Osteoblast (primary cell): ENCODE data around the gene KRT81. TPM values are rescaled to one million over a fixed set of nuclear protein-coding genes. Genes with fewer than 3 reads are reported as not detected.

Experiments used
- DNase-seq: peaks from one replicate; pipeline ENCODE4 v3.0.0; 2011; ENCODE audit warnings: low spot score, mixed read lengths; ENCODE audit not compliant: insufficient read length; ENCODE audit errors: missing footprints
- H2AFZ ChIP-seq: 2 replicates; pipeline ENCODE4 v1.6.0; 2011; ENCODE audit warnings: mild to moderate bottlenecking, low read length
- H3K27ac ChIP-seq: 2 replicates; pipeline ENCODE4 v1.5.1; 2011; ENCODE audit warnings: mild to moderate bottlenecking, low read depth, low read length, moderate library complexity
- H3K27me3 ChIP-seq: 2 replicates; pipeline ENCODE4 v1.6.0; 2012; ENCODE audit warnings: mild to moderate bottlenecking, control low read depth, inconsistent platforms, low read length, moderate library complexity; ENCODE audit not compliant: insufficient read depth
- H3K36me3 ChIP-seq: 2 replicates; pipeline ENCODE4 v1.5.1; 2011; ENCODE audit warnings: mild to moderate bottlenecking, low read length, control low read depth, moderate library complexity; ENCODE audit not compliant: insufficient read depth
- H3K4me1 ChIP-seq: 2 replicates; pipeline ENCODE4 v1.5.1; 2011; ENCODE audit warnings: mild to moderate bottlenecking, low read length, control low read depth, moderate library complexity; ENCODE audit not compliant: insufficient read depth
- H3K4me2 ChIP-seq: 2 replicates; pipeline ENCODE4 v1.6.0; 2011; ENCODE audit warnings: mild to moderate bottlenecking, low read length; ENCODE audit not compliant: insufficient read depth
- H3K4me3 ChIP-seq: fragments of 200-600 bp; sonication (generic); 3 replicates; pipeline ENCODE4 v1.5.1; 2012; ENCODE audit warnings: mild to moderate bottlenecking, low read length, inconsistent platforms; ENCODE audit not compliant: insufficient read depth
- H3K79me2 ChIP-seq: 2 replicates; pipeline ENCODE4 v1.6.0; 2012; ENCODE audit warnings: mild to moderate bottlenecking, low read length, control low read depth, inconsistent platforms; ENCODE audit not compliant: insufficient read depth
- H3K9me3 ChIP-seq: 2 replicates; pipeline ENCODE4 v1.5.1; 2011; ENCODE audit warnings: low read depth, low read length, control low read depth
- H4K20me1 ChIP-seq: 2 replicates; pipeline ENCODE4 v1.6.0; 2012; ENCODE audit warnings: mild to moderate bottlenecking, low read length, control low read depth; ENCODE audit not compliant: insufficient read depth
- total RNA-seq: library from RNA; depleted of rRNA; stranded (reverse); fragments of >200 nt; gene quantifications from 2 replicates; pipeline ENCODE4 v1.2.3, GENCODE V29; 2012
- TF ChIP-seq, protein P1 (sequence below): IDR thresholded peaks from 2 replicates; pipeline ENCODE4 v1.5.1; 2011; ENCODE audit warnings: mild to moderate bottlenecking, low read depth, low read length, moderate library complexity; ENCODE audit errors: extremely low read depth

The KRT81 gene
- total RNA-seq, 1 donor: not detected

DNA sequence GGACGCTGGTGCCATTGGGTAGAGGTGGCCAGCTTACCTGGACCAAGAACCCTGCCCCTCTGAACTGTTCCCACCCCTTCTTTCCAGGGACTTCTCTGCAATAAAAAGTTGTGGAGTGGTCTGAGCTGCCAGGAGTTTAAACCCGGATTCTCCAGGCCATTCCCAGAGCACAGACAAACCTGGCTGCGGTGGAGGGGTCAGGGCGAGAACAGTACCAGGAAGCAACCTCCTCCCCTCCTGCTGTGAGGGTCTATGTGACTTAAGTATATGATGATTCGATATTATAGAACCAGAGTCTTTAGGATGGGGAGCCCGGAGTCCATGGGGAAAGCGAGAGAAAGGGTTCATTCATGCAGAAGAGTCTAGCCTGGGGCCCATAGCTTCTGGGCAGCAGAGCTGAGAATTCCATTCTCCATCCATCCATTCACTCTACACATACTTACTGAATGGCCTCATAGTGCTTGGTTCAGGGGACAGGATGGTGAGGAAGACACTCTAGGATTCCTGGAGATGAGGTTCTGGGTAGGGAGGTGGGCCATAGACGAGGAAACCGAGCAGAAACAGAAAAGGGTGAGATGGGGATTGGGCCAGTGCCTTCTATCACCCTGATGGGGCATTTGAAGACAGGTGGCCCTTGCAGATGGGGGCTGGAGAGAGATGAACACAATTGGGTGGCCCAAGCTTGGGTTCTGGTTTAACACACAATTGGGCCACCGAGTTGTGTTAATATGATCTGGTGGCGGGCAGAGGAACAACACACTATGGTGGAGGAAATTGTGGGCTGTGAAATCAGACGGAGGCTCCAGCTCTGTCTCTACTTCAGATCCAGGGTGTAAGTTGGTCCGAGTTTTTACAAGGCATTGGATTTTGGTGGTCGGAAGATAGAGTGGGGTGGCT is 11.7 kb downstream of the KRT81 start:
- TF ChIP-seq, protein P1, sequence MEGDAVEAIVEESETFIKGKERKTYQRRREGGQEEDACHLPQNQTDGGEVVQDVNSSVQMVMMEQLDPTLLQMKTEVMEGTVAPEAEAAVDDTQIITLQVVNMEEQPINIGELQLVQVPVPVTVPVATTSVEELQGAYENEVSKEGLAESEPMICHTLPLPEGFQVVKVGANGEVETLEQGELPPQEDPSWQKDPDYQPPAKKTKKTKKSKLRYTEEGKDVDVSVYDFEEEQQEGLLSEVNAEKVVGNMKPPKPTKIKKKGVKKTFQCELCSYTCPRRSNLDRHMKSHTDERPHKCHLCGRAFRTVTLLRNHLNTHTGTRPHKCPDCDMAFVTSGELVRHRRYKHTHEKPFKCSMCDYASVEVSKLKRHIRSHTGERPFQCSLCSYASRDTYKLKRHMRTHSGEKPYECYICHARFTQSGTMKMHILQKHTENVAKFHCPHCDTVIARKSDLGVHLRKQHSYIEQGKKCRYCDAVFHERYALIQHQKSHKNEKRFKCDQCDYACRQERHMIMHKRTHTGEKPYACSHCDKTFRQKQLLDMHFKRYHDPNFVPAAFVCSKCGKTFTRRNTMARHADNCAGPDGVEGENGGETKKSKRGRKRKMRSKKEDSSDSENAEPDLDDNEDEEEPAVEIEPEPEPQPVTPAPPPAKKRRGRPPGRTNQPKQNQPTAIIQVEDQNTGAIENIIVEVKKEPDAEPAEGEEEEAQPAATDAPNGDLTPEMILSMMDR: no peak
- peak; percentile 88 for DNase-seq
- Histone ChIP-seq H3K4me1 (peaks cover 36% of the 10 kb centered on the region), H4K20me1 (no peaks in the 10 kb centered on the region), H3K27ac (peak overlapping the region; percentile 99), H3K79me2 (no peaks in the 10 kb centered on the region), H3K4me3 (peak overlapping the region; percentile 23), H3K36me3 (no peaks in the 10 kb centered on the region), H3K27me3 (no peaks in the 10 kb centered on the region), H3K4me2 (peak overlapping the region; percentile 77), H3K9me3 (no peaks in the 10 kb centered on the region), H2AFZ (peak overlapping the region; percentile 58)

DNA sequence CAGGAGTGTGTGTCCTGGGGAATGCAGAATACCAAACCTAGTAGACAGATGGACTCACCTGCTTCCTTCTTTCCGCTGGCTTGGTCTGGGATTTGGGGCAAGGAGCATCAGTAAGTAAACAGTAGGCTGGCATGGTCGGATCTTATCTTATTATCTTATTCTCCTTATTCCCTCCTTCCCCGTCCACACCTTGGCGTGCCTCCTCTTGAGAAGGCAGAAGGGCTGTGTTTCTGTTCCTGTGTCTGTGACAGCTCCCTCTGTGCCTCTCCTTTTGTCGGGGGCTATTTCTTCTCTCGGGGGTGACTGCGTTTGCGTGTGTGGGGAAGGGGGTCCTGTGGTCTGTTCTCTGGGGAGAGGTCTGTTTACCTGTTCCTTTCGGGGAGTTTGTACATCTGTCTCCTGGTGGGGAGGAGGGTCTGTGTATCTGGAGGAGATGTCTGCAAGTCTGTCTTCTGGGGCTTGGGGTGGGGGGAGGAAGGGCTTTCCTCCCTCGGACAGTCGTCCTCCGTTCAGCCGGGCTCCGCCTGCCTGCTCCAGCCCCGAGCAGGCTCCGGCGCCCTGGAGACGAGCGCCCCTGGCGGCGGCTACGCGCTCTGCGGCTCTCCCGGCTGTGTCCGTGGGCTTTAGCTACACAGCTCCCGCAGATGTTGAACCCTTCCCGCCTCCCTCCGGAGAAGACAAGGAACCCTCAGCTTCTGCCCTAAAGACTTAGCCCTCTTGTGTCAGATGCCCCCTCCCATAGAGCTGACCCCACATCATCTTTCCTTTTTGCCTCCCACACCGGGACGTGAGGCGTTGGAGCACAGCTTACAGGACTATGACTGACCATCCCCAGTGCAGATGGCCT is 12.5 kb downstream of the KRT81 start:
- peaks cover 35% of the 10 kb centered on the region for H3K4me1 ChIP-seq
- peak overlapping the region; percentile 77 for H3K4me2 ChIP-seq
- H3K27ac ChIP-seq: peak overlapping the region; percentile 99
- no peaks in the 10 kb centered on the region for H3K79me2 ChIP-seq
- H2AFZ ChIP-seq: peak overlapping the region; percentile 87
- peak overlapping the region; percentile 61 for H3K4me3 ChIP-seq
- peak; percentile 90 for DNase-seq
- H3K36me3 ChIP-seq: no peaks in the 10 kb centered on the region
- H4K20me1 ChIP-seq: no peaks in the 10 kb centered on the region
- H3K27me3 ChIP-seq: no peaks in the 10 kb centered on the region
- TF ChIP-seq, protein P1: peak; percentile 93
- no peaks in the 10 kb centered on the region for H3K9me3 ChIP-seq

DNA sequence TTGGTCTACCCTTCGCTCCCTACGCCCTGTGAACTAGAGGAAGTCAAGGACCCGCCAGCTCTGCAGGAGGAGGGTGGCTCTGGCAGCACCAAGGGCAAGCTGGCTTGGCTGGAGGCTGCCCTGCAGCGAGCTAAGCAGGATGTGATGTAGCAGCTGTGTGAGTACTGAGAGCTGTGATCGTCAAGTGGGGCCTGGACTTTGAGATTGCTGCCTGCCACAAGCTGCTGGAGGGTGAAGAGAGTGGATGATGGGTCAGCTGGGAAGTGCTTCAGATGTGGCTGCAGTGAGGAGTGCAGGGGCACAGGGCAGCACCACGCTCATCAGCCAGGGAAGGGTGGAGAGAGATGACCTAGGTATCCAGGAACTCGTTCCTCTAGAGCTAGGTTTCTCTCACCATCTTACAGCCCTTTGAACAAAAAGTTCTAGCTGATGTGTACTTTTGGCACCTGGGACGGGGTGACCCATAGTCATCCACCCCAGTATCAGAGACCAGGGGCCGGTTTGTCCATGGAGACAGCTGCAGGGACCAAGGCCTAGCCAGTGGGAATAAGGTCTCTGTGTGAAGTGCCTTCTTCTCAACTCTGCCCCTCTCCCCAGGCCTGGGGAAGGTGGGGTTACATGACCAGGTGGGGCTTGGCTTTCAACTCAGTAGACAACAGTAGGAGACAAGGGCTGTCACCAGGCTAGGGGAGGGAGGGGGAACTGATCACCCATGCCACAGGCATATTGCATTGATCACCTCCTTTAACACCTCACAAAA is 13.7 kb downstream of the KRT81 start:
- Histone ChIP-seq H3K4me2 (no peak overlapping the region), H3K4me3 (no peak overlapping the region), H3K9me3 (no peaks in the 10 kb centered on the region), H2AFZ (no peak overlapping the region), H3K27me3 (no peaks in the 10 kb centered on the region), H4K20me1 (no peaks in the 10 kb centered on the region), H3K4me1 (peaks cover 35% of the 10 kb centered on the region), H3K36me3 (no peaks in the 10 kb centered on the region), H3K79me2 (no peaks in the 10 kb centered on the region), H3K27ac (no peak overlapping the region)
- no peak for DNase-seq
- TF ChIP-seq, protein P1: no peak
